HepG2 (cell line): ENCODE measurements around the gene CRB1. TPM values are rescaled to one million over a fixed set of nuclear protein-coding genes. Genes with fewer than 3 reads are reported as not detected.

ENCODE experiments used
- ATAC-seq: fragments of 200-7000 bp; cut with Tn5 transposase; 3 replicates; pipeline ENCODE4 v1.9.1; 2020; ENCODE audit warnings: mild to moderate bottlenecking, moderate library complexity
- BruUV-seq: library from RNA; stranded (reverse); fragments of 400-500 nt; replicated peaks from 2 replicates; lab custom pipeline; 2021; lab: Mats Ljungman, UMichigan
- CTCF ChIA-PET: fragments of 300-600 bp; formaldehyde crosslinking; extraction: SDS; loops from one replicate; lab custom pipeline; 2021; ENCODE audit warnings: low total read pairs, inconsistent platforms, low intra/inter-chr PET ratio; lab: Yijun Ruan, JAX
- POLR2A ChIA-PET: fragments of 350-600 bp; sonication (Branson Sonifier 250); formaldehyde crosslinking; loops from one replicate; lab custom pipeline; 2020; ENCODE audit warnings: antibody characterized with exemption, inconsistent platforms; lab: Yijun Ruan, JAX
- DNase-seq: peaks from one replicate; pipeline ENCODE4 v3.0.0-alpha.2; 2015; ENCODE audit warnings: low spot score
- FAIRE-seq: peaks from 3 replicates; lab custom pipeline; 2011; peaks lifted over from hg19 to GRCh38; lab: Jason Lieb, UNC
- H2AFZ ChIP-seq: one replicate; pipeline ENCODE4 v1.6.1; 2011; ENCODE audit warnings: low read length, inconsistent platforms
- H3K27ac ChIP-seq: fragments of 300-600 bp; 3 replicates; pipeline ENCODE4 v1.8.0; 2011; ENCODE audit warnings: mixed run types, mild to moderate bottlenecking, mixed read lengths, low read length, inconsistent platforms; ENCODE audit not compliant: insufficient read depth; ENCODE audit errors: extremely low read length
- H3K27me3 ChIP-seq, 2 experiments: fragments of 200-600 bp in 1 of 2; 2 replicates in 1 of 2; 3 replicates in 1 of 2; pipeline versions ENCODE4 v1.6.0 to v1.8.0; 2011; ENCODE audit warnings: low read length in 2 of 2, mild to moderate bottlenecking in 2 of 2, moderate library complexity in 2 of 2, inconsistent platforms in 1 of 2; ENCODE audit not compliant: insufficient read depth in 2 of 2, control insufficient read depth in 1 of 2
- H3K36me3 ChIP-seq, 2 experiments: fragments of 200-600 bp in 1 of 2; replicated peaks in 1 of 2; 2 replicates in 1 of 2; 3 replicates in 1 of 2; pipeline versions ENCODE4 v1.5.1 to v1.8.0; 2011; ENCODE audit warnings: low read length in 2 of 2, inconsistent platforms in 1 of 2; ENCODE audit not compliant: insufficient read depth in 2 of 2, control insufficient read depth in 1 of 2
- H3K4me1 ChIP-seq: 2 replicates; pipeline ENCODE4 v1.5.1; 2012; ENCODE audit warnings: low read length, inconsistent platforms; ENCODE audit not compliant: insufficient read depth
- H3K4me2 ChIP-seq: 2 replicates; pipeline ENCODE4 v1.6.0; 2011; ENCODE audit warnings: low read depth, low read length, inconsistent platforms
- H3K4me3 ChIP-seq, 3 experiments: fragments of 200-600 bp in 1 of 3; sonication (generic), shearing (Covaris generic) in 1 of 3; replicated peaks in 1 of 3; 2 replicates each; pipeline ENCODE4 v1.5.1; 2011 to 2016; ENCODE audit warnings: low read length in 3 of 3, inconsistent platforms in 2 of 3, low read depth in 2 of 3, mild to moderate bottlenecking in 2 of 3, control low read depth in 1 of 3, mixed read lengths in 1 of 3; ENCODE audit not compliant: insufficient read depth in 1 of 3
- H3K79me2 ChIP-seq: one replicate; pipeline ENCODE4 v1.6.1; 2011; ENCODE audit warnings: low read length, inconsistent platforms; ENCODE audit not compliant: insufficient read depth
- H3K9ac ChIP-seq: 2 replicates; pipeline ENCODE4 v1.6.0; 2011; ENCODE audit warnings: mild to moderate bottlenecking, low read depth, low read length, inconsistent platforms; ENCODE audit not compliant: insufficient read depth
- H3K9me3 ChIP-seq: 2 replicates; pipeline ENCODE4 v1.5.1; 2012; ENCODE audit warnings: mild to moderate bottlenecking, low read length
- H4K20me1 ChIP-seq: 2 replicates; pipeline ENCODE4 v1.6.0; 2011; ENCODE audit warnings: inconsistent platforms, mild to moderate bottlenecking, low read length, moderate library complexity; ENCODE audit not compliant: insufficient read depth
- ATF1 ChIP-seq: IDR thresholded peaks from 2 replicates; pipeline ENCODE4 v1.6.1; 2016; ENCODE audit warnings: mild to moderate bottlenecking, control low read depth
- ATF6 ChIP-seq: sonication (generic); formaldehyde crosslinking; conservative IDR thresholded peaks from 2 replicates; pipeline ENCODE4 v1.4.0; 2020; ENCODE audit warnings: missing genetic modification reagents
- CHCHD3 ChIP-seq: sonication (generic); formaldehyde crosslinking; IDR thresholded peaks from 2 replicates; pipeline ENCODE4 v1.8.0; 2022; ENCODE audit warnings: mild to moderate bottlenecking, missing genetic modification reagents, moderate library complexity
- HDAC1 ChIP-seq: sonication (generic); formaldehyde crosslinking; IDR thresholded peaks from 2 replicates; pipeline ENCODE4 v1.5.1; 2020; ENCODE audit warnings: mild to moderate bottlenecking, missing genetic modification reagents
- HDAC2 ChIP-seq: sonication (generic); formaldehyde crosslinking; IDR thresholded peaks from 2 replicates; pipeline ENCODE4 v1.4.0; 2020; ENCODE audit warnings: missing genetic modification reagents
- ISL2 ChIP-seq: sonication (generic); formaldehyde crosslinking; IDR thresholded peaks from 2 replicates; pipeline ENCODE4 v1.5.0; 2020; ENCODE audit warnings: missing genetic modification reagents
- PRPF4 ChIP-seq: fragments of 200-400 bp; formaldehyde crosslinking; IDR thresholded peaks from 2 replicates; pipeline ENCODE4 v1.6.1; 2016; ENCODE audit warnings: low read length, low read depth; ENCODE audit not compliant: poor library complexity, severe bottlenecking
- RNF219 ChIP-seq: sonication (generic); formaldehyde crosslinking; IDR thresholded peaks from 2 replicates; pipeline ENCODE4 v1.5.0; 2020; ENCODE audit warnings: mild to moderate bottlenecking, missing genetic modification reagents
- SNAPC5 ChIP-seq: sonication (generic); formaldehyde crosslinking; IDR thresholded peaks from 2 replicates; pipeline ENCODE4 v1.8.1; 2023; ENCODE audit warnings: mild to moderate bottlenecking, missing genetic modification reagents, borderline replicate concordance
- YEATS2 ChIP-seq: sonication (generic); formaldehyde crosslinking; IDR thresholded peaks from 2 replicates; pipeline ENCODE4 v1.4.0; 2020; ENCODE audit warnings: missing genetic modification reagents, borderline replicate concordance
- ZBTB43 ChIP-seq: sonication (generic); formaldehyde crosslinking; conservative IDR thresholded peaks from 2 replicates; pipeline ENCODE4 v1.4.0; 2020; ENCODE audit warnings: missing genetic modification reagents
- ZFP82 ChIP-seq: sonication (generic); formaldehyde crosslinking; IDR thresholded peaks from 2 replicates; pipeline ENCODE4 v1.5.1; 2020; ENCODE audit warnings: mild to moderate bottlenecking, missing genetic modification reagents, borderline replicate concordance
- ZFP90 ChIP-seq: sonication (generic); formaldehyde crosslinking; IDR thresholded peaks from 2 replicates; pipeline ENCODE4 v1.8.0; 2022; ENCODE audit warnings: missing genetic modification reagents, mild to moderate bottlenecking, inconsistent platforms, borderline replicate concordance
- ZKSCAN8 ChIP-seq: IDR thresholded peaks from 2 replicates; pipeline ENCODE4 v1.6.1; 2016; ENCODE audit warnings: borderline replicate concordance, missing genetic modification reagents, missing compliant biosample characterization
- ZNF230 ChIP-seq: sonication (generic); formaldehyde crosslinking; IDR thresholded peaks from 2 replicates; pipeline ENCODE4 v1.4.0; 2020; ENCODE audit warnings: mild to moderate bottlenecking, missing genetic modification reagents
- WGBS: methylation state at CpG from one replicate; pipeline ENCODE4 v1.1.6; 2017; ENCODE audit warnings: low lambda C conversion rate; 5-methylcytosine and 5-hydroxymethylcytosine counted together
- in situ Hi-C: cut with HindIII; loops from 2 replicates; pipeline ENCODE4 v1.10.0; 2017; ENCODE audit warnings: low pct_unique_long_range_greater_than_20kb; ENCODE audit not compliant: extremely low pct_ligation_motif_present
- intact Hi-C: fragments of 100-400 bp; cut with micrococcal nuclease; formaldehyde crosslinking; loops from one replicate; pipeline ENCODE4 v1.10.0; 2022; ENCODE audit not compliant: unreplicated experiment
- polyA plus RNA-seq, 8 experiments: library from polyadenylated mRNA; depleted of rRNA in 3 of 8; stranded (reverse) in 7 of 8; unstranded in 1 of 8; fragments of >200 nt; fragmentation: Illumina TruSeq in 4 of 8; extraction: Trizol in 4 of 8; gene quantifications; 2 replicates each; pipeline versions ENCODE4 v1.2.1 to v1.2.3, GENCODE V29; 2011 to 2016; ENCODE audit warnings: low read depth in 4 of 8, missing spikeins in 1 of 8, mixed read lengths in 1 of 8; ENCODE audit not compliant: insufficient read depth in 1 of 8
- total RNA-seq, 5 experiments: library from RNA; depleted of rRNA; stranded (reverse); fragments of >200 nt; fragmentation: Illumina TruSeq; extraction: Trizol; gene quantifications; 2 replicates each; pipeline ENCODE4 v1.2.3, GENCODE V29; 2016; ENCODE audit warnings: low read depth in 1 of 5

CRB1 gene
- total and polyA plus RNA-seq, 2 of the 13 experiments (the other 11 are each of a cell fraction or from before 2014, with no cell fraction given) = 0.01 TPM; not detected in 1

- TF ChIP-seq RNF219 (no peak), YEATS2 (CRISPR knock-in tag) (no peak)
Measured at GRCh38 chr1:197284325-197284724, 16.3 kb downstream of the CRB1 start (continued).

GRCh38 chr1:197284966-197285365 is 16.9 kb downstream of the CRB1 start:
- DNase-seq (no peak), ATAC-seq (no peak), FAIRE-seq (no peak)
- POLR2A ChIA-PET = no interaction called here
- H3K27me3 ChIP-seq = no peaks in the 10 kb centered on the region
- BruUV-seq = no TSS peak
- H3K36me3 ChIP-seq = no peaks in the 10 kb centered on the region
- in situ Hi-C loops = no loop called here
- WGBS = 1% methylated on average over 2 of the region's 2 CpGs
- CTCF ChIA-PET = no interaction called here
- no peak overlapping the region for H3K4me2 ChIP-seq
- H3K9me3 ChIP-seq = no peaks in the 10 kb centered on the region
- no peak overlapping the region for H3K4me3 ChIP-seq
- H3K79me2 ChIP-seq = no peaks in the 10 kb centered on the region
- H4K20me1 ChIP-seq = no peaks in the 10 kb centered on the region
- H3K9ac ChIP-seq = no peak overlapping the region
- TF ChIP-seq HDAC2 = no peak
- no peak for TF ChIP-seq ISL2 (CRISPR knock-in tag)
- TF ChIP-seq PRPF4 = no peak
- no peak for TF ChIP-seq ATF6 (CRISPR knock-in tag)
- no peak for TF ChIP-seq ZFP90 (CRISPR knock-in tag)
- TF ChIP-seq ZFP82 (CRISPR knock-in tag) = no peak
- no peak for TF ChIP-seq ATF1 (CRISPR knock-in tag)
- TF ChIP-seq HDAC1 = no peak
- TF ChIP-seq CHCHD3 = no peak
- no peak for TF ChIP-seq ZBTB43 (CRISPR knock-in tag)
- TF ChIP-seq ZKSCAN8 = no peak
- TF ChIP-seq ZNF230 = no peak
- no peak for TF ChIP-seq SNAPC5 (CRISPR knock-in tag)
- no peaks in the 10 kb centered on the region for H3K4me1 ChIP-seq
- H2AFZ ChIP-seq = no peak overlapping the region
- intact Hi-C loops = no loop called here
- no peak overlapping the region for H3K27ac ChIP-seq
